ENCODE measurements around the gene TMEM98. TPM values are rescaled to one million over a fixed set of nuclear protein-coding genes. Genes with fewer than 3 reads are reported as not detected.
"Not testable (repeated sequence)": the region's sequence is repeated elsewhere in the genome, so short reads cannot be mapped to it uniquely, and the experiment has no call there.

The TMEM98 gene, protein sequence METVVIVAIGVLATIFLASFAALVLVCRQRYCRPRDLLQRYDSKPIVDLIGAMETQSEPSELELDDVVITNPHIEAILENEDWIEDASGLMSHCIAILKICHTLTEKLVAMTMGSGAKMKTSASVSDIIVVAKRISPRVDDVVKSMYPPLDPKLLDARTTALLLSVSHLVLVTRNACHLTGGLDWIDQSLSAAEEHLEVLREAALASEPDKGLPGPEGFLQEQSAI
- 34.2 TPM for polyA plus RNA-seq (ENCODE audit: insufficient read length)

DNA sequence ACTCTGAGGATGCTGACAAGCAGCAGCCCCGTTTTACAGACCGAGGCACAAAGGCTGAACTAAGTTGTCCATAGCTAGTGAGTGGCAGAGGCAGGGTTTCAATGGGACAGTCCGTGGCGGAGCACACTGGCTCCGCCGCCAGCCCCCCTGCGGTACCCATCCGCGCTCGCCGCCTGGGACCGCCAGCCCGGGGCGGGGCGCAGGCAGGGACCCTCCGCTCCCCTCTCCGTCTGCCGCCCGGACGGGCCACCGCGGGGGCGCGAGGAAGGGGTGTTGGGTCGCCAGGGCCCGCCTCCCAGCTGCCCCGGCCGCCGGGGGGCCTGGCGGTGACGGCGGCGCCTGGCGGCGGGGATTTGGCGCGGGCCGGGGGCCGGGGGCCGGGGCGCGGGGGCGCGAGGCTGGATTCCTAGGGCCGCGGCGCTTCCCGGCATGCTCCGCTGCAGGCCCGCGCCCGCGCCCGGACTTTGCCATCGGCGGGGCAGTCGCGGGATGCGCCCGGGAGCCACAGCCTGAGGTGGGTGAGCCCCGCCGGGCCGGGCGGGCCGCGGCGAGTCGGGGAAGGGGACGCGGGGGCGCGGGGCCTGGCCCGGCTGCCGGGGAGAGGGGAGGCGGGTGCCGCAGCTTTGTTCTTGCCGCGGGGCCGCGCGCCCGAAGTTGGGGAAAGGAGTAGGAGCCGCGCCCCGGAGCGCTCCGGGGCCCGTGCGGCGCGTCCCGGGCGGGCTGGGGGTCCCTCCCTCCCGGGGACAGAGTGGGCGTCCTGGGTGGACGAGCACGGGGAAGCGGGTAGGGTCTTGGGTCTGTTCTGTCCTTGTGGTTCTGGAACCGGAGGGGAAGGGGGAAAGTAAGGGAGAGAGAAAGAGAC, at the start of gene TMEM98:
Gene TMEM98 (plus strand): TSS at position 430 of the 862 bp plus-strand sequence. CDS start 3,376 bp downstream, outside the sequence.
- DNase-seq (ENCODE audit: low read depth): no peak

DNA sequence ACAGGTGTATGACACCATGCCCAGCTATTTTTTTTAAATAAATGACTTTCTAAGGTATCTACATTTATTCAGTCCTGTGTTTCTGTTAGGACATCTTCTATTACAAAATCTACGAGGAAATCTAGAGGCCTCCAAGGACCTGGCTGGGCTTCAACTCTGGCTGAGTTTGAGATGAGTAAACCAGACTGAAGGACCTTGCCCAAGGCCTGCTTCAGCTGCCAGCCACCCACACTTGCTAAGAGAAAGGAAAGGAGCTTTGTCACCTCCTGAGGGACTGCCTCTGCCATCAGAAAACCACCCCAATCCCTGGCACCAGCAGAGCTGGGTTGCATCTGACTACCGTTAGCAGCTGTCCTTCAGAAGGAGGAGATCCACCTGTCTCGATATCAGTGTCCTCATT, 49.7 kb upstream of the TMEM98 start:
- DNase-seq (ENCODE audit: low read depth): no peak

DNA sequence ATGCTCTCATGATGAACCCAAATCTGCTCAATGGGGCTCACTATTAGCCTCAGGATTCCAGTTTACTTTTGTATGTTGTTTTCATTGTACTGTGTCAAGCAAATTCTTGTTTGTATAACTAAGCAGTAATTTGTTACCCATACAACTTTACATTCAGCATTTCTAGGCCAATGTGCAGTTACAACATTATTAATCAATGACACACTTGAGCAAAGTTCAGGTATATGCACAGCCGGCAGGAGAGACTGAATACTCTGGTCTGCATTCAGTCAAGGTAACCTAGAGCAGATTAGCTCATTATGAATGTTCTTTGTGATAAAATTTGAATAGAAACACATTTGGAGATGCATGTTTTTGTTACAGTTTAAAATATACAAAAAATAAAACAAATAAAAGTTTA, 48.8 kb upstream of the TMEM98 start:
- DNase-seq (ENCODE audit: low read depth): no peak

DNA sequence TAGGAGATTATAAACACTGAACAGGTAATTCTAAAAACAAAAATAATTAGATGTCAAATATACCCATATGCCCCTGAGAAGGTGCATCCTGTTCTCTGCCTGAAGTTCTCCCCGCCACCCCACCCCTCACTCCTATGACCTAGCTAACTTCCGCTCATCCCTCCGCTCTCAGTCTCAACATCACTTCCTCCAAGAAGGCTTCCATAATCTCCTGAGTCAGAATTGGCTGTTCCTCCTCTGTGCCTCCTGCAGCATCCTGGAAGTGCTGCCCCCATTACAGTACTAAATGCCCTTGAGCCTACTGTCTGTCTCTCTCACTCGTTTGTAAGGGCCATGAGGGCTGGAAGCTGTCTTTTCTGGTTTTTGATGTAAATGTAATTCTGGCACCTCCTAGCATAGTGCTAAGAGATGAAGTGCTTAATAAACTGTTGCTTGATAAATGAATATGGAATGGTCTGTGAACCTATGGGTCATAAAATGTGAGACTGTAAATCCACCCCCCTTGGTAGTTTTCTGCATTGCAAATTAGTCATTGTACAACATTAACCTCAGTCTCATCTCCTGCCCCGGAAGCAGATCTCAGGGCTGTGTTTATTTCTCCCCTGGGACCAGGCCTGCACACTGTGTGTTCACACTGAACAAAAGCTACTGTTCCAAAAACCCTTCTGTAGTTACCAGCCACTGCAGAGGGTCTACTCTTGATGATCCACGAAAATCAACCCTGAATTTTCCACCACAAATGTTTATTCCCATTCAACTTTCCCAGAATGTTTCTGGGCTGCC, 47.1 kb upstream of the TMEM98 start:
- no peak for DNase-seq (ENCODE audit: low read depth)

DNA sequence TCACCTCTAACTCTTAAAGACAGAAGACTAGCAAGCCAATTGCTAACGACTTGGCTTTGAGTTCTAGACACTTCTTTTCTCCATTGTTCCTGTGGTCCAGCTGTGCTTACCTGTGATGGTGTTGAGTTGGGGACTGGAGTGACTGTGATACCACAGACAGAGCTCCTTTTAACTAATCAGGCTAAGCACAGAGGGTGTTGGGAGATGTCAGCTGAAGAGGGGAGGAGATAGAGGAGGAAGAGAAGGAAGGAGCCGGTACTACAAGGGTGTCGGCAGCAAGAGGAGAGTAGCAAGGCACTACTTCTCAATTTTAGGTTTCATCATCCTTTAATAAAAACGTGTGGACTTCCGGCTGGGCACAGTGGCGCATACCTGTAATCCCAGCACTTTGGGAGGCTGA, 45.9 kb upstream of the TMEM98 start:
- DNase-seq (ENCODE audit: low read depth): no peak

DNA sequence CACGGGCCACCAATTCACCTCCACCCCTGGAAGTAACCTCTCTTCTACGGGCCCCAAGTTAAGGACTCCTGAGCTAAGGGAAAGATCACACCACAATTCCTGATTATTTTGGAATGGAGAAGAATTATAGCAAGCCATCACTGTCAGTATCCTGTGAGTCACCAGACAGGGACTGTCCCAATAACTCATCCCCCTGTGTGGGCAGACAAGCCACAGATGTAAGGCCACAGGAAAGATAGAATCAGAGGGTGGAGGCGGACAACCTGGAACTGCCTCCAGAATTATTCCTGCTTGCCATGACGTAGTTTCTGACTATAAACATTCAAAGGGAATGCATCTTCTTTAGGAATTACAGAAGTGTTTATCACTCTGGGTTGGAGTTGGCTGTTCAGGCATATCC, 45.2 kb upstream of the TMEM98 start:
- no peak for DNase-seq (ENCODE audit: low read depth)

DNA sequence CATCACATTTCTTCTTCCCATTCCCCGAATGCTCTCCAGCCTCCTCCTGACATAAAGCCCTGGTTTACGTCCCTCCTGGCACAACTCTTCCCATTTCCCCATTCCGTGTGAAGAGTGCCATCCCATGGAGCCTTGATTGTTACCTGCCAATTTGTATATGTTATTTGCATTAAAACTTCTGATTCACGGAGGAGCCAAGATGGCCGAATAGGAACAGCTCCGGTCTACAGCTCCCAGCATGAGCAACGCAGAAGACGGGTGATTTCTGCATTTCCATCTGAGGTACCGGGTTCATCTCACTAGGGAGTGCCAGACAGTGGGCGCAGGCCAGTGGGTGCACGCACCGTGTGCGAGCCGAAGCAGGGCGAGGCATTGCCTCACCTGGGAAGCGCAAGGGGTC, 41.0 kb upstream of the TMEM98 start:
- DNase-seq (ENCODE audit: low read depth): not testable (repeated sequence)

DNA sequence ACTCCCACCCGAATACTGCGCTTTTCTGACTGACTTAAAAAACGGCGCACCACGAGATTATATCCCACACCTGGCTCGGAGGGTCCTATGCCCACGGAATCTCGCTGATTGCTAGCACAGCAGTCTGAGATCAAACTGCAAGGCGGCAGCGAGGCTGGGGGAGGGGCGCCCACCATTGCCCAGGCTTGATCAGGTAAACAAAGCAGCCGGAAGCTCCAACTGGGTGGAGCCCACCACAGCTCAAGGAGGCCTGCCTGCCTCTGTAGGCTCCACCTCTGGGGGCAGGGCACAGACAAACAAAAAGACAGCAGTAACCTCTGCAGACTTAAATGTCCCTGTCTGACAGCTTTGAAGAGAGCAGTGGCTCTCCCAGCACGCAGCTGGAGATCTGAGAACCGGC, 40.5 kb upstream of the TMEM98 start:
- DNase-seq (ENCODE audit: low read depth): not testable (repeated sequence)

DNA sequence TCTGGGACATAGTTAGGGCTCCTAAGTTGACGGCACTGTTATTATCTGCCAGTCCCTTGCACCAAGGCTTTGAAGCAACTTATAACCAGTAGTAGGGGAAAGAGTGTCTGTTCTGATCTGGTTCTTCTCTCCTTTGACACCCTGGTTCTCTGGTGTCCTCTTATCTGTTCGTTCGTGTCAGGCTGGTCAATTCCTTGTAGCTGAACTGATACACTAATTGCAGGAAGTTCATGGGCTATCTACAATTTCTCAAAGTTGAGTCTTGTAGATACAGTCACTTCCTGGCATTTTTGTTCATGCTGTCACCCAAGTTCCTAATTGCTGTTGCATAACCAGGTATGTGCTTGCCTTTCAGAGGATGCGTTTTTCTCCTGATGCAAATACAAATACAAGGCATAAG, 33.7 kb upstream of the TMEM98 start:
- DNase-seq (ENCODE audit: low read depth): no peak

DNA sequence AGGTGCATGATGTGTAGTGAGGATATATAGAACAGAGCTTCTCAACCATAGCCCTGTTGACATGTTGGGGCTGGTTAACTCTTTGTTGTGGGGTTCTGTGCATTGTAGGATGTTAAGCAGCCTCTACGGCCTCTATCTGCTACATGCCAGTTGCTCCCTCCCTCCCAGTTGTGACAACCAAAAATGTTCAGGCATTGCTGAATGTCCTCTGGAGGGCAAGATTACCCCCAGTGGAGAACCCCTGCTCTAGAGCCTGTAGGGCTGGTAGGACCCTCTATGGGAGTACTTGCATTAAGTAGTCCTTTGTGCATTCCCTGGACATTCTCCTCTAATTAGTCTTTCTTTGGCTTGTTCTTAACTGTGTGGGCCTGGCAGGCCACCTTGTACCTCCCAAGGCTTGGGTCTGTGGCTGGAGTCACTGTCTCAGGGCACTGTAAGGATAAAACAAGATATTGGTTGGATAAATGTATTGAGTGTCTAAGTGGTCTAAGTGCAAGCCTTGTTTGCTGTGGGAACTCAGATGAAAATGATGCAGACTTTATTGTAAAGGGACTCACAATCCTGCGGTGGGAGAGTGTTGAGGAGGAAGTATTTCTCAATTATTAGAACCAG, 31.2 kb upstream of the TMEM98 start:
- DNase-seq (ENCODE audit: low read depth): no peak

DNA sequence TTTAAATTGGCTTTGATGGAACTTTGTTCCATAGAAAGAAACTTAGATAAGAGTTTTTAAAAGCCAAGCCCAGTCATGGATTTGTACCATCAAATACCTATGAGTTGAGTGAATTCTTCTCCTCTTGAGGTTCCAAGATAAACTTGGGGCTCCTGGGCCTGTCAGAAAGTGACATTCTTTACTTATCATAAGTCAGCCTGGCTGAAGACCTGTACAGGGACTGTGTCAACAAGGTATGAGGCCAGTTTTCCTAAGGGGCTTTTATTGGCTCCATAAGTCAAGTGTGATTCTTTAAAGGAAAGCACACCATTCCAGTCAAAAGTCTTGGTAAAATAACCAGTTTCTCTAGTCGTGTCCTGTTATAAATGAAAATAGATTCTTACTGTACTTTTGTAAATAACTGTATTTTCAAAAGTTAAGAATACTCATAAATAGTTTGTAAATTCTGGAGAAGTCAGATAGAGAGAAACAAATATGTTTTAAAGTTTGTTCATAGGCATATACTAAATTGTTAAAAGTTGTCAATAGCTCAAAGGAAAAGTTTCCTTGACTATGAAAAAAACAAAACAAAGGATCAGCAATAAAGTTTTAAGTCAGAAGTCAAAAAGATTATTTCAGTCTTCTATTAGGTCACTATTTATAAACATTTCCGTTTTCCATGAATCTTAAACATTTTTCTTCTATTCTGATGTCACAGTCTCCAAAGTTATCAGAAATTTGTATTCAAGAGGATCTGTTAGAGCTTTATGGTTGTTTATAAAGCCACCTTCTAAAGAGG, 28.5 kb upstream of the TMEM98 start:
- no peak for DNase-seq (ENCODE audit: low read depth)

DNA sequence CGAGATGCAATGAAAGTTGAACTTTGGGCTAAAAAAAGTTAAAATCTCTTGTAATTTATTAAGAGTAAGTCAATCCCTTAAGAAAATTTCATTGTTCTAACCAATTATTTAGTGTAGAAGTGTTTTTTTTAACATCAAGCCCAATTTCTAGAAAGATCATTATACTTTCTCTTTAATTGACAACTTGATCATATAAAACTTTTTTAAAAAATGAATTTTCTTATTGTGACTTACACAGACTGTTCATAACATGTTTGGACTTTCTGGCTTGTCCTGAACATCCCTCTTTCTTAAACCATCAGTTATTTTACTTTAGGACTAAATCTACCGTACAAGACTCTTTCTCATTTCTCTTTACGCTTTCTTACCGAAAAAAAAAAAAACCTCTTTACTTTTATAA, 26.2 kb upstream of the TMEM98 start:
- DNase-seq (ENCODE audit: low read depth): no peak

DNA sequence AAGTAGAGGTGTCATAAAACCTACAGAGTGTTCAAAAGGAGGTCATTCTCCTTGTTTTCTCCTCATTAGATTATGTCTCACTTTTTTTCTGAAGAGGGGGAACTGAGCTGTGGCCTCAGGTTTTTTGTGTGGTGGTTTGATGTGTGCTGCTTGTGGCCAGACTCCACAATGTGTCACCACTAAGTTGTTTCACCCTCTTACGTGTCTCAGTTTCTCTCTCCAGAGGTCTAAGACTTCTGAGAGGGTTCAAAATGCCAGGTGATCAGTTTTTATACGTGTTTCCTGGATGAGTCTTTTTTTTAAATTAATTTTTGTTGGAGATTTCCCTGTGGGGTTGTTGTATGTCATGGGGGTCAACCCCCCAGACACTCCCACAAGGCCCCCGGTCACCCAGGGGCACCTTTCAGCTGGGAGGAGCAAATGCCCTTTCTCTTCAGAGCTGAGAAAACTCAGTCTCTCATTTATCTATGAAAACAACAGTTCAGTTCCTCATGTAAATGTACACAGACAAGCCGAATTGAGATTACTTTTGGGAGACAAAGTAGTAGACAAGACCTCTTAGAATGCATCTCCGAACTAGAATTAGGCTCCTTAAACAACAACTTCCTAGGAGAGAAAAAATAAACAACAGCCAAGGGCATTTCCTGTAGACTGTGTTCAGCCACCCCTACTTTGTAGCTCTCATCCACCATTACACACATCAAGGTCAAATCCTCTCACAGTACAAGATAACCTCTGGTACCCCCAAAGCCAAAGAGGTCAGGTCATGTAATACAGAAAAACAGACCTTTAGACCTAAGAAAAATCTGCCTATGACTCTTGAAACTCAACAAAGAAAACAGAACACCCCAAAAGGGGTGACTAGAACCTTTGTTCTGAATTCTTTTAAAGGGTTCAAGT, 23.9 kb upstream of the TMEM98 start:
- DNase-seq (ENCODE audit: low read depth): no peak

DNA sequence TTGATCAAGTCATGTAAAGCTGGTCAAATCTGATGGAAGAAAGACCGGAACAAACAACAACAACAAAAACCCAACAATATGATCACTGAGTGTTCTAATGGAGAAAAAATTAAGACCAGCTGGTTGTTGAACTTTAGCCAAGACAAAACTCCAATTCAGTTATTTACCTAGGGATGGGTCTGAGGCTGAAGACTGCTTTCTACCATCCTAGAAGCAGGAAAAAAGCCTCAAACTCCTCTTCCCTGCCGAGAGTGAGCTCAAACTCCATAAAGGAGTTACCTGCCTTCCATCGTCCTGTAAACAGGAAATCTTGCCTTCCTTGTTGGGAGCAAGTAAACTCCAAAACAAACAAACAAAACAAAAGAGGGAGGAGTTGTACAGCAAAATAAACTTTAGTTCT, 23.1 kb upstream of the TMEM98 start:
- DNase-seq (ENCODE audit: low read depth): no peak

DNA sequence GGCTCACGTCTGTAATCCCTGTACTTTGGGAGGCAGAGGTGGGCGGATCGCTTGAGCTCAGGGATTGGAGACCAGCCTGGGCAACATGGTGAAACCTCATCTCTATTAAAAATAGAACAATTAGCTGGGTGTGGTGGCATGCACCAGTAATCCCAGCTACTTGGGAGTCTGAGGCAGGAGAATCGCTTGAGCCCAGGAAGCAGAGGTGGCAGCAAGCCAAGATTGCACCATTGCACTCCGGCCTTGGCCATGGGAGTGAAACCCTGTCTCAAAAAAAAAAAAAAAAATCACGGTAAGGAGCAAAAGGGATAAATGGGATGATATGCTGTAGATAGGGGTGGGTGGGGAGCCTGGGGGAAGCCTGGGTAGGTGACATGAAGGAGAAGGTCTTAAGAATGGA, 20.4 kb upstream of the TMEM98 start:
- DNase-seq (ENCODE audit: low read depth): no peak

DNA sequence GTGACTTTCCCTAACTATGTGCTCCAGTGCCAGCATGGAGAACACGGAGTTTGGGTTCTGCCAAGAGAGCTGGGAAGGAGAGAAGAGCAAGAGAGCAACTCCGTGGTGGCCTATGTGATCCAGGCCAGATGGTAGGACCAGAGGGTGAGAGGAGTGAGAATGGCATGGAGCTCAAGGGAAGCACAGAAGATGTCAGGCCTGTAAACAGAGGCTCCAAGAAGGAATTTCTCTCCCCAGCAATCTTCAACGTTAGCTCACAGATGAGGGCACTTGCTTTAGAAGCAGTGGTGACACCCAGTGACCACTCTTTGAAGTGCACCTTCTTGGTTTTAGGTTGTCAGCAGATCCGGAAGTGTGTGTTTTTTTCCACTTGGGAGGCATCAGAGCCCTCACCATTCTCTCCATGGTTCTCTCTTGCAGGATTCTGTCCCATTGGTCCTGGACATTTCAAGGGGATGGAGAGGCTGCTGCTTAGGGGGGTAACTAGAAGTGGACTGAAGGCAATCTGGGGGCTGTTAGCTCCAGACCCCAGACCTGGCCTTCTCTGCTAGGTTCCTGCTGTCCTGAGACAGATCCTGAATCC, 18.1 kb upstream of the TMEM98 start:
- DNase-seq (ENCODE audit: low read depth): no peak

DNA sequence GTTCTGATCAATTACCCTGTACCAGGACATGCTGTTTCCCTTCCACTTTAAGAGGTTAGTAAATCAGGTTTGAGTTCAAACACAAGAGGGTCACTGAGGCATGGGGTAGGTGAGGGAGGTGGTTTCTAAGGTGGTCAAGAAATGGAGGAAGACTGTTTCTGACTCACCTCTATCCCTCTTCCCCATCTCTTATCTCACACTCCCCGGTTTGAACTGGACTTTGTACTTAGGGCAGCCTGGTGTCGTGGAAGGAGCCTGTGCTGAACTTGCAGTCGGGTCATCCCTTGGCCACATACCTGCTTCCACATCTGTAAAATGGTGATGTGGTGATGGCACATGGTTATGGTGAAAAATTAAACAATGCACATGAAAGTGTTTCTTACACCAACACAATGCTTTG, 17.2 kb upstream of the TMEM98 start:
- no peak for DNase-seq (ENCODE audit: low read depth)

DNA sequence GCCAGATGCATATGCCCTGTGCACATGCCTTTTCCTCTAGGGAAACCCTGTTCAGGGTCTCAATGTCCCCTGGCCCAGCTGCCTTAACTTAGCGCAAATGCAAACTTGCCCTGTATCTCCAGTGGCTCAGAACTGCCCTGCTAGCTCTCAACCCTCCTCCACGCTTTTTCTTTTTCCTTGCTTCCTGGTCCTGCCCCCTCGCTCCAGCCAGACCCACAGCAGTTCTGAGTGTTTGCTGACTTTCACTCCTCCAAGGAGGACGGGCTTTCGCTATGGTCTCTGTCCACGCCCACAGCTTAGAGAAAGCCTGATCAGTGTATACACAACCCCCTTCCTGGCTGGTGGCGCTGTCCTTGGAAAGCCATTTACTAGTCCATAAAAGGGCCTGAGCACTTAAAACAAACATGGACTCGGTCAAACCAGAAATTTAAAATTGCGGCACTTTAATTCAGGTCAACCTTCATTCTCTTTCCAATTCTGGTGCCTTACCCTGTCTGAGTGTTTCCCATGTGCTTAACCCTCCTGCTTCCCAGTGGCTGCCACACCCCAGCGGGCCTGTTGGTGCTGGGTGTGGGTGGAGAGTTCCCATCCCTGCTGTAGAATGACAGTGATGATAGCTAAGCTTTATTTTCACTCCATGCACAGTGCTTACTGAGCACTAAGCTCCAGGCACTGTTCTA, 15.6 kb upstream of the TMEM98 start:
- no peak for DNase-seq (ENCODE audit: low read depth)

DNA sequence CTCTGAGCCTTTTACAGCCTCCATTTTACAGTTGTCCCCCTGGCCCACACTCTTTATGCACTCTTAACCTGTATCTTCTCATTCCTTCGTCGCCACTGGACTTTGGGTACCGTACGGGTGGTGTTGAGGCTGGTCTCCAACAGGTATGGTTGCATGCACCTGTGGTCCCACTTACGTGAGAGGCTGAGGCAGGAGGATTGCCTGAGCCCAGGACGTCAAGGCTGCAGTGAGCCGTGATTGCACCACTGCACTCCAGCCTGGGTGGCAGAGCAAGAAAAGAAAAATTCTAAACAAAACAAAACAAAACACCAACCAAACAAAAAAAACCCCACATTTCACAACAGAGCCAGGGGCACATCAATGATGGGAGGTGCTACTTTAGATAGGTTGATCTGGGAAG, 14.4 kb upstream of the TMEM98 start:
- DNase-seq (ENCODE audit: low read depth): no peak
